ENCODE measurements around the gene CNOT8. TPM values are rescaled to one million over a fixed set of nuclear protein-coding genes. Genes with fewer than 3 reads are reported as not detected.

CNOT8 gene
- total RNA-seq, 1 experiment from 2014 or later: 45.6 TPM

- no peaks in the 10 kb centered on the region for H3K27me3 ChIP-seq (ENCODE audit: insufficient read depth, low read length)
- no peaks in the 10 kb centered on the region for H3K4me1 ChIP-seq (ENCODE audit: insufficient read depth, low read length)
- H2BK15ac ChIP-seq (ENCODE audit: low read depth, low read length): no peak overlapping the region
- H3K79me2 ChIP-seq (ENCODE audit: insufficient read depth, low read length): peaks cover 12% of the 10 kb centered on the region
- no peak overlapping the region for H2BK12ac ChIP-seq (ENCODE audit: insufficient read length, low read depth, low read length)
- no peak for TF ChIP-seq CTCF (conservative IDR thresholded peaks at IDR 0.05)
- DNase-seq: no peak
- no peak overlapping the region for H2AK5ac ChIP-seq (ENCODE audit: insufficient read length, low read length)
- no peak overlapping the region for H3K18ac ChIP-seq (ENCODE audit: insufficient read length, low read depth, low read length)
- no peak overlapping the region for H3K4ac ChIP-seq (ENCODE audit: low read depth, low read length)
- H3T11ph ChIP-seq (ENCODE audit: low read length): no peak overlapping the region
- H2AFZ ChIP-seq (ENCODE audit: low read length): no peak overlapping the region
- no peak overlapping the region for H3K27ac Mint-ChIP-seq
- H3K14ac ChIP-seq (ENCODE audit: insufficient read depth, low read length): no peak overlapping the region
- H3K23me2 ChIP-seq (ENCODE audit: insufficient read length, low read depth, low read length, poor library complexity, severe bottlenecking): no peaks in the 10 kb centered on the region
- H3K27ac ChIP-seq (ENCODE audit: insufficient read length, low read depth, low read length): no peak overlapping the region
- H4K20me1 ChIP-seq (ENCODE audit: control insufficient read depth, insufficient read depth, insufficient read length): no peaks in the 10 kb centered on the region
- no peak overlapping the region for H3K56ac ChIP-seq (ENCODE audit: insufficient read length, low read depth, low read length)
- H3K27me3 Mint-ChIP-seq (ENCODE audit: low read depth): no peaks in the 10 kb centered on the region; the same call in 1 of the 2 replicates
- H3K4me3 Mint-ChIP-seq: no peak overlapping the region
- H4K5ac ChIP-seq (ENCODE audit: insufficient read length, low read depth, low read length): no peak overlapping the region
- H4K8ac ChIP-seq (replicated peaks; ENCODE audit: insufficient read length, low read depth, low read length): no peak overlapping the region
- no peaks in the 10 kb centered on the region for H3K9me3 ChIP-seq (ENCODE audit: control insufficient read depth, low read depth, low read length)
- peaks cover 28 to 59% (median 58%) of the 10 kb centered on the region in 3 experiments for H3K36me3 Mint-ChIP-seq (ENCODE audit: insufficient read depth in 1 of 3, low read depth in 3 of 3)
- H3K9ac ChIP-seq (ENCODE audit: extremely low read depth, insufficient read length, low read length): no peak overlapping the region
- H2BK5ac ChIP-seq (ENCODE audit: insufficient read length, low read length): no peak overlapping the region
- WGBS (ENCODE audit: extremely low coverage, insufficient read length, low lambda C conversion rate): no CpG with 5 or more reads among the region's 5 CpGs
- H3K4me2 ChIP-seq (ENCODE audit: insufficient read depth, insufficient read length, low read length): no peak overlapping the region
- H2BK120ac ChIP-seq (ENCODE audit: low read depth, low read length, poor library complexity, severe bottlenecking): no peak overlapping the region
- no peaks in the 10 kb centered on the region for H3K9me3 Mint-ChIP-seq
- H3K4me1 Mint-ChIP-seq: peaks cover 5% of the 10 kb centered on the region in 2 experiments
- H3K79me1 ChIP-seq (ENCODE audit: insufficient read depth, low read depth, low read length, poor library complexity, severe bottlenecking): peaks cover 5% of the 10 kb centered on the region
- no peak overlapping the region for H4K91ac ChIP-seq (ENCODE audit: insufficient read length, low read depth, low read length)
- no peak overlapping the region for H3K23ac ChIP-seq (ENCODE audit: insufficient read length, low read depth, low read length)
- no peak overlapping the region for H2BK20ac ChIP-seq (ENCODE audit: low read depth, low read length, poor library complexity, severe bottlenecking)
These were observed 7.2 kb downstream of the CNOT8 start for GRCh38 chr5:154865466-154866184.
